Measurements from ENCODE around the gene CRY2. TPM values are rescaled to one million over a fixed set of nuclear protein-coding genes. Genes with fewer than 3 reads are reported as not detected.
A peak's percentile ranks its signal among the peaks of the same experiment; 100 is the strongest.

CRY2 gene
- total RNA-seq, 6 experiments from 2014 or later = 19.6 to 104 (median 31.5) TPM

DNA sequence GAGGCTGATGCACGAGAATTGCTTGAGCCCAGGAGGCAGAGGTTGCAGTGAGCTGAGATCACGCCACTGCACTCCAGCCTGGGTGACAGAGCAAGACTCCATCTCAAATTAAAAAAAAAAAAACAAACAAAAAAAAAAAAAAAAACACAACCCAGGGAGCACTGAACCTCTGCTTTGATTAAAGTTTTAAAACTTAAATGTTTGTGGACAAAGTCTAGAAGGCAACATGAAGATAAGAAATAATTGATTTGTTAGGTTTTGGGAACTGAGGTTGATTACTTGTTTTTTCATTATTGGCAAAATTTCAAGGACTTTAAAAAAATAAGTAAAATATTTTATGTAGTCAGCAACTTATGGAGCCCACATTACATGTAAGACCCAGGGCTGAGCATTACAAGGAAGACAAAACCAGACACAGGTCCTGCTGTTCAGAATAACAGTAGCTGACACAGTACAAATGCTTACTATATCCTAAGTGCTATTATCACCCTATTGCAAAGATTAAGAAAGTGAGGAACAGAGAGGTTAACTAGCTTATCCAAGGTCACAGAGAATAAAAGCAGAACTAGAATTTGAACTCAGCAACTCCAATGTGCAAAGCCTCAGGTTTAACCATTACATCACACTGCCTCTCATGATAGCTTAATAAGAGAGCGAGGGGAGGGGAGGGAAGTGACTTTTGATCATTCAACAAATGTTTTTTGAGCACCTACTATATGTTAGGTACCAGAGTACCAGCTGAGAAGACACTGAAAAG, 2.3 kb upstream of the CRY2 start:
- 31% methylated on average over 2 of the region's 3 CpGs for WGBS (ENCODE audit: insufficient coverage, low coverage, low lambda C conversion rate, missing lambda C conversion rate)
- peak overlapping the region; percentile 24 to 93 (median 84) for H3K27ac ChIP-seq

DNA sequence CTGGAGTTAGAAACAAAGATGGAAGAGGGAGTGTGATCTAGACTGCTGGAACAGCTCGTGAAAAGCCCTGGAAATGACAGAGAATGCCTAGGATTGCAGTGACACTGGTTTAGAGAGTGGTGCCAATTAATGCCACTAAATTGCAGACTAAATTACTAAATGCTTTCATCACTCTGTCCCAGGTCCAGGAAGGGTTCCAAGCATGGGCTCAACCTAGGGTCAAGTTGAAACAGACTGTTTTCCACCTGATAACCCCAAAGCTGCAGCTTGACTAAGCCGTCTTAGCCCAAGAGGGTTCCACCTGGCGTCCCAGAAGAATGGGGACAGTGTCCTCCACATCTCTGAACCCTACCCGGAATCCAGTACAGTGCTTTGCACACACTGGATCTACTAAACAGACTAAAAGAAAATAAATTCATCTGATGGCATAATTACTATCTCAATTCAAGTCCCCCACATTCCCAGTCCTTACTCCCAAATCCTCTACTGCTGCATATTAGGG, 1.1 kb upstream of the CRY2 start:
- intact Hi-C loops (cut with DNase I) = no loop called here
- Histone ChIP-seq H3K4me3 (no peak overlapping the region), H3K27me3 (no peaks in the 10 kb centered on the region), H3K36me3 (no peaks in the 10 kb centered on the region), H3K27ac (peak overlapping the region; percentile 72 to 93 (median 79)), H3K4me1 (peaks cover 0 to 61% (median 19%) of the 10 kb centered on the region in 4 donors), H3K9me3 (no peaks in the 10 kb centered on the region)
- WGBS (ENCODE audit: insufficient coverage, low coverage, low lambda C conversion rate, missing lambda C conversion rate) = 22% methylated on average over 4 of the region's 4 CpGs
- DNase-seq (no peak), ATAC-seq (peak in 1 of 4 donors; percentile 0)
- no peak for TF ChIP-seq POLR2A (IDR thresholded peaks at IDR 0.05)
- TF ChIP-seq, protein P1, sequence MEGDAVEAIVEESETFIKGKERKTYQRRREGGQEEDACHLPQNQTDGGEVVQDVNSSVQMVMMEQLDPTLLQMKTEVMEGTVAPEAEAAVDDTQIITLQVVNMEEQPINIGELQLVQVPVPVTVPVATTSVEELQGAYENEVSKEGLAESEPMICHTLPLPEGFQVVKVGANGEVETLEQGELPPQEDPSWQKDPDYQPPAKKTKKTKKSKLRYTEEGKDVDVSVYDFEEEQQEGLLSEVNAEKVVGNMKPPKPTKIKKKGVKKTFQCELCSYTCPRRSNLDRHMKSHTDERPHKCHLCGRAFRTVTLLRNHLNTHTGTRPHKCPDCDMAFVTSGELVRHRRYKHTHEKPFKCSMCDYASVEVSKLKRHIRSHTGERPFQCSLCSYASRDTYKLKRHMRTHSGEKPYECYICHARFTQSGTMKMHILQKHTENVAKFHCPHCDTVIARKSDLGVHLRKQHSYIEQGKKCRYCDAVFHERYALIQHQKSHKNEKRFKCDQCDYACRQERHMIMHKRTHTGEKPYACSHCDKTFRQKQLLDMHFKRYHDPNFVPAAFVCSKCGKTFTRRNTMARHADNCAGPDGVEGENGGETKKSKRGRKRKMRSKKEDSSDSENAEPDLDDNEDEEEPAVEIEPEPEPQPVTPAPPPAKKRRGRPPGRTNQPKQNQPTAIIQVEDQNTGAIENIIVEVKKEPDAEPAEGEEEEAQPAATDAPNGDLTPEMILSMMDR (IDR thresholded peaks at IDR 0.05) = no peak

More for the DNA sequence above, 2.3 kb upstream of the CRY2 start:
- Histone ChIP-seq H3K27me3 (no peaks in the 10 kb centered on the region), H3K4me3 (no peak overlapping the region), H3K36me3 (no peaks in the 10 kb centered on the region), H3K9me3 (no peaks in the 10 kb centered on the region), H3K4me1 (peaks cover 0 to 49% (median 13%) of the 10 kb centered on the region in 4 donors)
- TF ChIP-seq, protein P1 (IDR thresholded peaks at IDR 0.05) = no peak
- DNase-seq (no peak), ATAC-seq (no peak)
- intact Hi-C loops (cut with DNase I) = no loop called here

DNA sequence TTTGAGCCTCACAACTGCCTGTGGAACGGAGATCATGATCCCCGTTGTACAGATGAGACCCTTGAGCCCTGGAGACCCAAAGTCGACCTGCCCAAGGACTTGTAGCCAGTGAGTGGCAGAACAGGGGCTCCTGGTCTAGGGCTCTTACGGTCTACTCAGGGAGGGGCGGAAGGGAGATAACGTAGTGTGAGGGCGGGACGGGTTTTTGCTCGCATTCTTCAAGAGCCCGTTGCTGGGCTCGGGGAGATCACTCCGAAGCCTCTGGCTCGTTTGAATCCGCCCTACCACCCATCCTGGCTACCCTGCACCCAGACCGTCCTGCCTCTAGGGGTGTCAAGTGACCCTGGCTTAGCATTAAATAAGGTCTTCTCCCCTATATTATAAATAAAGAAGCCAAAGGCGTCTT, 639 bp downstream of the CRY2 start:
- ATAC-seq (peak; percentile 2 to 17 (median 3)), DNase-seq (peak in 2 of 3 donors; percentile 41 to 54)
- H3K4me1 ChIP-seq = peaks cover 0 to 78% (median 27%) of the 10 kb centered on the region in 4 donors
- H3K27ac ChIP-seq = peak overlapping the region; percentile 91 to 93 (median 93)
- peak overlapping the region; percentile 87 to 92 (median 91) for H3K4me3 ChIP-seq
- WGBS (ENCODE audit: insufficient coverage, low coverage, low lambda C conversion rate, missing lambda C conversion rate) = 2% methylated on average over 7 of the region's 16 CpGs
- H3K27me3 ChIP-seq = no peaks in the 10 kb centered on the region
- no peaks in the 10 kb centered on the region for H3K9me3 ChIP-seq
- intact Hi-C loops (cut with DNase I) = no loop called here
- no peaks in the 10 kb centered on the region for H3K36me3 ChIP-seq
- TF ChIP-seq POLR2A (IDR thresholded peaks at IDR 0.05) = no peak
- TF ChIP-seq, protein P1 (IDR thresholded peaks at IDR 0.05) = peak in 1 of 4 donors; percentile 7

DNA sequence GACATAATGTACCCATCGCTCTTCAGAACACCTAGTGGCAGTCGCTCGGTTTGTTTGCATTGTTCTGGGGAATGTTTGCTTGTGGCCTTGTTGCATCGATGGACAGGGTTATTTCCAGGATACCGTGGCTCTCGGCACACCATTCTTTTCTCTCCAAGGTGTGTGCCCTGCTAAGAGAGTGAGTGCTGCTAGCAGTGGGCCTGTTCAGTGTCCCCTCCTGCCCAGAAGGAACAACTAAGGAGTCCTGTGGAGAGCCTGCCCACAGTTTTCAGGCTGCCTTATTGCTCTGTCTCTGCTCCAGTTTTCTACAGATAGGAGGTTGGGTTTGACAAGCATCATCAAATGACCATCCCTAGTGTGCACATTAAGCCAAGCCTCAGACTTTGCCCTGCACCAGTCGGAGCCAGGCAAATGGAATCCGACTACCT, 1.4 kb downstream of the CRY2 start:
- Histone ChIP-seq H3K36me3 (no peaks in the 10 kb centered on the region), H3K27ac (peak overlapping the region; percentile 91 to 93 (median 93)), H3K4me3 (peak overlapping the region; percentile 87 to 92 (median 91)), H3K4me1 (peaks cover 0 to 82% (median 31%) of the 10 kb centered on the region in 4 donors), H3K27me3 (no peaks in the 10 kb centered on the region), H3K9me3 (no peaks in the 10 kb centered on the region)
- ATAC-seq (peak; percentile 9 to 53 (median 21)), DNase-seq (peak in 1 of 3 donors; percentile 66)
- intact Hi-C loops (cut with DNase I) = no loop called here
- WGBS (ENCODE audit: insufficient coverage, low coverage, low lambda C conversion rate, missing lambda C conversion rate) = 23% methylated on average over 5 of the region's 8 CpGs
- TF ChIP-seq POLR2A (IDR thresholded peaks at IDR 0.05) = peak; percentile 59
- TF ChIP-seq, protein P1 (IDR thresholded peaks at IDR 0.05) = no peak
